C4-2B (cell line): Measurements from ENCODE around the gene VAMP4.

Experiments
- H3K27ac ChIP-seq: fragments of 450-650 bp; 2 replicates; pipeline ENCODE4 v1.5.1; 2017
- ZFX ChIP-seq: fragments of 450-650 bp; IDR thresholded peaks from 2 replicates; pipeline ENCODE4 v1.6.1; 2017
- TF ChIP-seq, protein P1 (sequence below): fragments of 450-650 bp; conservative IDR thresholded peaks from 2 replicates; pipeline ENCODE4 v1.5.1; 2017; ENCODE audit warnings: mild to moderate bottlenecking

VAMP4 gene

GRCh38 chr1:171762143-171762563, 20.3 kb upstream of the VAMP4 start:
- H3K27ac ChIP-seq = no peak overlapping the region
- TF ChIP-seq, protein P1, sequence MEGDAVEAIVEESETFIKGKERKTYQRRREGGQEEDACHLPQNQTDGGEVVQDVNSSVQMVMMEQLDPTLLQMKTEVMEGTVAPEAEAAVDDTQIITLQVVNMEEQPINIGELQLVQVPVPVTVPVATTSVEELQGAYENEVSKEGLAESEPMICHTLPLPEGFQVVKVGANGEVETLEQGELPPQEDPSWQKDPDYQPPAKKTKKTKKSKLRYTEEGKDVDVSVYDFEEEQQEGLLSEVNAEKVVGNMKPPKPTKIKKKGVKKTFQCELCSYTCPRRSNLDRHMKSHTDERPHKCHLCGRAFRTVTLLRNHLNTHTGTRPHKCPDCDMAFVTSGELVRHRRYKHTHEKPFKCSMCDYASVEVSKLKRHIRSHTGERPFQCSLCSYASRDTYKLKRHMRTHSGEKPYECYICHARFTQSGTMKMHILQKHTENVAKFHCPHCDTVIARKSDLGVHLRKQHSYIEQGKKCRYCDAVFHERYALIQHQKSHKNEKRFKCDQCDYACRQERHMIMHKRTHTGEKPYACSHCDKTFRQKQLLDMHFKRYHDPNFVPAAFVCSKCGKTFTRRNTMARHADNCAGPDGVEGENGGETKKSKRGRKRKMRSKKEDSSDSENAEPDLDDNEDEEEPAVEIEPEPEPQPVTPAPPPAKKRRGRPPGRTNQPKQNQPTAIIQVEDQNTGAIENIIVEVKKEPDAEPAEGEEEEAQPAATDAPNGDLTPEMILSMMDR = no peak
- no peak for TF ChIP-seq ZFX

DNA sequence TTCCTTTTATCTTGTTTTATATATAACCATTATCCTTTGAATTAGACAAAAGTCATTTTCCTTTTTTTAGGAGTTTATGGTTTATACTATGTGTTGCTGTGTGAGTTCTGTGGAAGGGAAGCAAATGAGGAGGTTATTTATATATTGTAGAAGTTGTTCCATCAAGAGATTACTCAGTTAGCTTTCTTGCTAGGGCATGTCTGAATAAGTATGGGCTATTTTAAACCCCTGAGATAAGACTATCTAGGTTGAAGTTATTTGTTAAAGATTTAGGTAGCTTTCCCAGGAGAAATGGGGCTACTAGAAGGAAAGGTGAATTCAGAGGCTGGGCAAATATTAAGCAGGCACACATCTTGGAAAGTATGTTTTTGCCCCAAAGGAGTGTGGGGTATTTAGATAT, 16.1 kb upstream of the VAMP4 start:
- no peak overlapping the region for H3K27ac ChIP-seq
- TF ChIP-seq, protein P1 = no peak
- TF ChIP-seq ZFX = no peak

- TF ChIP-seq, protein P1 = no peak
- no peak for TF ChIP-seq ZFX
- no peak overlapping the region for H3K27ac ChIP-seq
These were observed 15.0 kb upstream of the VAMP4 start for GRCh38 chr1:171756856-171757255.

DNA sequence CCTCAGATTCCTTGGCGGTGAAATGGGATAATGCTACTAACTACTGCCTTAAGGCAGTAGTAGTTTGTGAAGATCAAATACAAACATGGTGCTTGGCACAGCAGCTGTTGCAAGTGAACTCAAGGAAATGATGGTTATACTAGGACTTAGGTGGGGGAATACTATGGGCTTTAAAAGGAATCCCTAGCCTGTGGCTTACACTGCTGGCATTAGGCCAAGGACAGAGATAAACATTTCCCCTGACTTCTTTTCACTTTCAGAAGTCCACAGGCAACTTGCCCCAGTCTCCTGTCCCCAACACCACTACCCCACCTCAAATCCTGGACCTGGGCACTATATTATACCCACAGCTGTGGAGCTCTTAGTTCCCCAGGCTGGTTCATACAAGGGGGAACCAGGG, 13.1 kb upstream of the VAMP4 start:
- TF ChIP-seq, protein P1 = no peak
- TF ChIP-seq ZFX = no peak
- H3K27ac ChIP-seq = no peak overlapping the region

- TF ChIP-seq, protein P1 = no peak
- no peak for TF ChIP-seq ZFX
- H3K27ac ChIP-seq = no peak overlapping the region
These were observed 12.5 kb upstream of the VAMP4 start for GRCh38 chr1:171754353-171754705.

GRCh38 chr1:171753685-171754352, 12.0 kb upstream of the VAMP4 start:
- TF ChIP-seq, protein P1 = no peak
- TF ChIP-seq ZFX = no peak
- no peak overlapping the region for H3K27ac ChIP-seq

DNA sequence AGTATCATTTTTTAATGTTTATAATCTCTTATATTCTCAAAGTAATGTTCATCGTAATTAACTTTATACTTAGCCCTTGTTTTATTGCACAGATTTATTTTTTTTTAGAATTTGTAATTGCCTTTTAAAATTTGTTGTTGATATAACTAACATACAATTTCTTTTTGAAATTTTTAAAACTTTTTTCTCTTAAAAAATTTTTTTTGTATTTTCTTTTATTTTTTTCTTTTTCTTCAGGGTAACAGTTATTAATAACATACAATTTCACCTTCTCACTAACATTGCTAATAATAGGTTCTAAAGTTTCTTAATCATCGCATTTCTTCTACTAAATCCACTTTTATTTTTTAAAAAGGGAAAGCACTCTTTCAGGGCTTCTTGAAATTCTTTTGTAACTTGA, 11.3 kb upstream of the VAMP4 start:
- no peak for TF ChIP-seq ZFX
- TF ChIP-seq, protein P1 = no peak
- H3K27ac ChIP-seq = no peak overlapping the region
